Measurements from ENCODE around the gene GABRR3. TPM values are rescaled to one million over a fixed set of nuclear protein-coding genes. Genes with fewer than 3 reads are reported as not detected.

GABRR3 gene
- total RNA-seq, 1 experiment from 2014 or later = not detected

GRCh38 chr3:98003306-98003969 lies 31.7 kb downstream of the GABRR3 start:
- no peak overlapping the region for H3K4me3 Mint-ChIP-seq (ENCODE audit: low read depth, unreplicated experiment)
- intact Hi-C loops (cut with micrococcal nuclease; ENCODE audit: unreplicated experiment) = no loop called here
- H3K27ac Mint-ChIP-seq (ENCODE audit: unreplicated experiment) = peak overlapping the region; percentile 18
- no peak for DNase-seq
- CTCF ChIA-PET = no interaction called here
- no peaks in the 10 kb centered on the region for H3K36me3 Mint-ChIP-seq (ENCODE audit: insufficient read depth, unreplicated experiment)
- no peaks in the 10 kb centered on the region for H3K9me3 Mint-ChIP-seq (ENCODE audit: low read depth, unreplicated experiment)
- peaks cover 9% of the 10 kb centered on the region for H3K4me1 Mint-ChIP-seq (ENCODE audit: low read depth, unreplicated experiment)
- BruUV-seq (replicated peaks) = no TSS peak
- H3K27me3 Mint-ChIP-seq (ENCODE audit: unreplicated experiment) = no peaks in the 10 kb centered on the region
- TF ChIP-seq, protein P1, sequence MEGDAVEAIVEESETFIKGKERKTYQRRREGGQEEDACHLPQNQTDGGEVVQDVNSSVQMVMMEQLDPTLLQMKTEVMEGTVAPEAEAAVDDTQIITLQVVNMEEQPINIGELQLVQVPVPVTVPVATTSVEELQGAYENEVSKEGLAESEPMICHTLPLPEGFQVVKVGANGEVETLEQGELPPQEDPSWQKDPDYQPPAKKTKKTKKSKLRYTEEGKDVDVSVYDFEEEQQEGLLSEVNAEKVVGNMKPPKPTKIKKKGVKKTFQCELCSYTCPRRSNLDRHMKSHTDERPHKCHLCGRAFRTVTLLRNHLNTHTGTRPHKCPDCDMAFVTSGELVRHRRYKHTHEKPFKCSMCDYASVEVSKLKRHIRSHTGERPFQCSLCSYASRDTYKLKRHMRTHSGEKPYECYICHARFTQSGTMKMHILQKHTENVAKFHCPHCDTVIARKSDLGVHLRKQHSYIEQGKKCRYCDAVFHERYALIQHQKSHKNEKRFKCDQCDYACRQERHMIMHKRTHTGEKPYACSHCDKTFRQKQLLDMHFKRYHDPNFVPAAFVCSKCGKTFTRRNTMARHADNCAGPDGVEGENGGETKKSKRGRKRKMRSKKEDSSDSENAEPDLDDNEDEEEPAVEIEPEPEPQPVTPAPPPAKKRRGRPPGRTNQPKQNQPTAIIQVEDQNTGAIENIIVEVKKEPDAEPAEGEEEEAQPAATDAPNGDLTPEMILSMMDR (IDR thresholded peaks at IDR 0.05; ENCODE audit: unreplicated experiment) = no peak

GRCh38 chr3:98002717-98003116 lies 32.4 kb downstream of the GABRR3 start:
- DNase-seq = no peak
- H3K27me3 Mint-ChIP-seq (ENCODE audit: unreplicated experiment) = no peaks in the 10 kb centered on the region
- intact Hi-C loops (cut with micrococcal nuclease; ENCODE audit: unreplicated experiment) = no loop called here
- H3K9me3 Mint-ChIP-seq (ENCODE audit: low read depth, unreplicated experiment) = no peaks in the 10 kb centered on the region
- H3K36me3 Mint-ChIP-seq (ENCODE audit: insufficient read depth, unreplicated experiment) = no peaks in the 10 kb centered on the region
- BruUV-seq (replicated peaks) = no TSS peak
- peaks cover 9% of the 10 kb centered on the region for H3K4me1 Mint-ChIP-seq (ENCODE audit: low read depth, unreplicated experiment)
- CTCF ChIA-PET = interaction anchor here (0.5 kb wide), 1 partner anchor 697 kb away, joined by 4 read pairs; no protein-coding TSS in a partner anchor
- no peak overlapping the region for H3K27ac Mint-ChIP-seq (ENCODE audit: unreplicated experiment)
- no peak overlapping the region for H3K4me3 Mint-ChIP-seq (ENCODE audit: low read depth, unreplicated experiment)
- TF ChIP-seq, protein P1 (IDR thresholded peaks at IDR 0.05; ENCODE audit: unreplicated experiment) = no peak

- no peak for DNase-seq
- TF ChIP-seq, protein P1 (IDR thresholded peaks at IDR 0.05; ENCODE audit: unreplicated experiment) = no peak
- H3K27me3 Mint-ChIP-seq (ENCODE audit: unreplicated experiment) = no peaks in the 10 kb centered on the region
- H3K4me1 Mint-ChIP-seq (ENCODE audit: low read depth, unreplicated experiment) = peaks cover 9% of the 10 kb centered on the region
- intact Hi-C loops (cut with micrococcal nuclease; ENCODE audit: unreplicated experiment) = no loop called here
- CTCF ChIA-PET = no interaction called here
- H3K27ac Mint-ChIP-seq (ENCODE audit: unreplicated experiment) = no peak overlapping the region
- BruUV-seq (replicated peaks) = no TSS peak
- H3K36me3 Mint-ChIP-seq (ENCODE audit: insufficient read depth, unreplicated experiment) = no peaks in the 10 kb centered on the region
- H3K9me3 Mint-ChIP-seq (ENCODE audit: low read depth, unreplicated experiment) = no peaks in the 10 kb centered on the region
- no peak overlapping the region for H3K4me3 Mint-ChIP-seq (ENCODE audit: low read depth, unreplicated experiment)
Observed at GRCh38 chr3:97999994-98000393, 35.1 kb downstream of the GABRR3 start.

DNA sequence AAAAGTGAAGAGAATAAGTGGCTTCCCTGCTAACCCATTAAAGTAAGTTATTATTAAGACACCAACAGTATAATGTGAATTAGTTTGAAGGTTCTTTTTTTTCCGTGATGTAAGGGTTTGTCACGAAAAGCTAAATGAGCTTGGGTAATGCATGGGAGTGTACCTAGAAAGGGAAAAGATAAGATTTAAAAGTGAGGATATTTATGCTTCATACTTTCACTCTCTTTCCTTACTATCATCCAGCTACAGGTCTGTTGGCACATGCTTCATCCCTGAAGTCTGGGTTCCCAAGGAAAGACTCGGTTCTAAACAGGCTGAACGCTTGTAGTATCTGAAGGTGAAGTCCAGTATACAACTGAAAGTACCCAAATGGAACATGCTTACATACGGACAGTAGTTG lies 36.0 kb downstream of the GABRR3 start:
- intact Hi-C loops (cut with micrococcal nuclease; ENCODE audit: unreplicated experiment) = no loop called here
- no TSS peak for BruUV-seq (replicated peaks)
- no peak overlapping the region for H3K27ac Mint-ChIP-seq (ENCODE audit: unreplicated experiment)
- CTCF ChIA-PET = no interaction called here
- peaks cover 15% of the 10 kb centered on the region for H3K4me1 Mint-ChIP-seq (ENCODE audit: low read depth, unreplicated experiment)
- H3K27me3 Mint-ChIP-seq (ENCODE audit: unreplicated experiment) = no peaks in the 10 kb centered on the region
- no peaks in the 10 kb centered on the region for H3K36me3 Mint-ChIP-seq (ENCODE audit: insufficient read depth, unreplicated experiment)
- H3K4me3 Mint-ChIP-seq (ENCODE audit: low read depth, unreplicated experiment) = no peak overlapping the region
- TF ChIP-seq, protein P1 (IDR thresholded peaks at IDR 0.05; ENCODE audit: unreplicated experiment) = no peak
- no peak for DNase-seq
- H3K9me3 Mint-ChIP-seq (ENCODE audit: low read depth, unreplicated experiment) = no peaks in the 10 kb centered on the region

Data from Calu3 (cell line).